ENCODE results near the gene RORC. TPM values are rescaled to one million over a fixed set of nuclear protein-coding genes. Genes with fewer than 3 reads are reported as not detected.

Gene RORC
- total RNA-seq, 1 experiment from 2014 or later, result 1.3 TPM

DNA sequence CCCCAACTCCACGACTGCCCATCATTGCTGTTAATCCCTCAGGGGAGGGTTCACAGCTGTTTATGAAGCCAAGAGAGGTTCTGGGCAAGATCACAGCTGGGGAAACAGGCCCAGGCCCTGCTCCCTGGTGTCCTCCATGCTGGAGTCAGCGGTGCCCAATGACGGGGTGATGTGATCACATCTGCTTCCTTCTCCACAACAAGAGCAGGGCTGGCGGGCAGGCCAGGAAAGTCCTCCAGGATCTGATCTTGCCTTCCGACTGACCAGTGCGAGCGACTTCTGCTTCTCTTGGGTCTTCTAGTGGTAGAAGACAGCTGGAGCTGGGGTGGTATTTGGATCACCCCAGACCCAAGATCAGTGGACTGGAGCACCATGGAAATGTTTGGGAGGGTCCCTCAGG, 25.4 kb downstream of the RORC start (continued):
- TF ChIP-seq, protein P1, sequence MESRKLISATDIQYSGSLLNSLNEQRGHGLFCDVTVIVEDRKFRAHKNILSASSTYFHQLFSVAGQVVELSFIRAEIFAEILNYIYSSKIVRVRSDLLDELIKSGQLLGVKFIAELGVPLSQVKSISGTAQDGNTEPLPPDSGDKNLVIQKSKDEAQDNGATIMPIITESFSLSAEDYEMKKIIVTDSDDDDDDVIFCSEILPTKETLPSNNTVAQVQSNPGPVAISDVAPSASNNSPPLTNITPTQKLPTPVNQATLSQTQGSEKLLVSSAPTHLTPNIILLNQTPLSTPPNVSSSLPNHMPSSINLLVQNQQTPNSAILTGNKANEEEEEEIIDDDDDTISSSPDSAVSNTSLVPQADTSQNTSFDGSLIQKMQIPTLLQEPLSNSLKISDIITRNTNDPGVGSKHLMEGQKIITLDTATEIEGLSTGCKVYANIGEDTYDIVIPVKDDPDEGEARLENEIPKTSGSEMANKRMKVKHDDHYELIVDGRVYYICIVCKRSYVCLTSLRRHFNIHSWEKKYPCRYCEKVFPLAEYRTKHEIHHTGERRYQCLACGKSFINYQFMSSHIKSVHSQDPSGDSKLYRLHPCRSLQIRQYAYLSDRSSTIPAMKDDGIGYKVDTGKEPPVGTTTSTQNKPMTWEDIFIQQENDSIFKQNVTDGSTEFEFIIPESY (IDR thresholded peaks at IDR 0.05; ENCODE audit: extremely low read depth, insufficient replicate concordance, low read length), result no peak
- TF ChIP-seq EZH2phosphoT487 (IDR thresholded peaks at IDR 0.05; ENCODE audit: borderline replicate concordance), result no peak
- TF ChIP-seq, protein P2, sequence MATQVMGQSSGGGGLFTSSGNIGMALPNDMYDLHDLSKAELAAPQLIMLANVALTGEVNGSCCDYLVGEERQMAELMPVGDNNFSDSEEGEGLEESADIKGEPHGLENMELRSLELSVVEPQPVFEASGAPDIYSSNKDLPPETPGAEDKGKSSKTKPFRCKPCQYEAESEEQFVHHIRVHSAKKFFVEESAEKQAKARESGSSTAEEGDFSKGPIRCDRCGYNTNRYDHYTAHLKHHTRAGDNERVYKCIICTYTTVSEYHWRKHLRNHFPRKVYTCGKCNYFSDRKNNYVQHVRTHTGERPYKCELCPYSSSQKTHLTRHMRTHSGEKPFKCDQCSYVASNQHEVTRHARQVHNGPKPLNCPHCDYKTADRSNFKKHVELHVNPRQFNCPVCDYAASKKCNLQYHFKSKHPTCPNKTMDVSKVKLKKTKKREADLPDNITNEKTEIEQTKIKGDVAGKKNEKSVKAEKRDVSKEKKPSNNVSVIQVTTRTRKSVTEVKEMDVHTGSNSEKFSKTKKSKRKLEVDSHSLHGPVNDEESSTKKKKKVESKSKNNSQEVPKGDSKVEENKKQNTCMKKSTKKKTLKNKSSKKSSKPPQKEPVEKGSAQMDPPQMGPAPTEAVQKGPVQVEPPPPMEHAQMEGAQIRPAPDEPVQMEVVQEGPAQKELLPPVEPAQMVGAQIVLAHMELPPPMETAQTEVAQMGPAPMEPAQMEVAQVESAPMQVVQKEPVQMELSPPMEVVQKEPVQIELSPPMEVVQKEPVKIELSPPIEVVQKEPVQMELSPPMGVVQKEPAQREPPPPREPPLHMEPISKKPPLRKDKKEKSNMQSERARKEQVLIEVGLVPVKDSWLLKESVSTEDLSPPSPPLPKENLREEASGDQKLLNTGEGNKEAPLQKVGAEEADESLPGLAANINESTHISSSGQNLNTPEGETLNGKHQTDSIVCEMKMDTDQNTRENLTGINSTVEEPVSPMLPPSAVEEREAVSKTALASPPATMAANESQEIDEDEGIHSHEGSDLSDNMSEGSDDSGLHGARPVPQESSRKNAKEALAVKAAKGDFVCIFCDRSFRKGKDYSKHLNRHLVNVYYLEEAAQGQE (IDR thresholded peaks at IDR 0.05; ENCODE audit: low read depth), result no peak
- TF ChIP-seq POLR2A (IDR thresholded peaks at IDR 0.05; ENCODE audit: borderline replicate concordance, extremely low read depth, insufficient read depth, insufficient read length), result no peak
- TF ChIP-seq, protein P3, sequence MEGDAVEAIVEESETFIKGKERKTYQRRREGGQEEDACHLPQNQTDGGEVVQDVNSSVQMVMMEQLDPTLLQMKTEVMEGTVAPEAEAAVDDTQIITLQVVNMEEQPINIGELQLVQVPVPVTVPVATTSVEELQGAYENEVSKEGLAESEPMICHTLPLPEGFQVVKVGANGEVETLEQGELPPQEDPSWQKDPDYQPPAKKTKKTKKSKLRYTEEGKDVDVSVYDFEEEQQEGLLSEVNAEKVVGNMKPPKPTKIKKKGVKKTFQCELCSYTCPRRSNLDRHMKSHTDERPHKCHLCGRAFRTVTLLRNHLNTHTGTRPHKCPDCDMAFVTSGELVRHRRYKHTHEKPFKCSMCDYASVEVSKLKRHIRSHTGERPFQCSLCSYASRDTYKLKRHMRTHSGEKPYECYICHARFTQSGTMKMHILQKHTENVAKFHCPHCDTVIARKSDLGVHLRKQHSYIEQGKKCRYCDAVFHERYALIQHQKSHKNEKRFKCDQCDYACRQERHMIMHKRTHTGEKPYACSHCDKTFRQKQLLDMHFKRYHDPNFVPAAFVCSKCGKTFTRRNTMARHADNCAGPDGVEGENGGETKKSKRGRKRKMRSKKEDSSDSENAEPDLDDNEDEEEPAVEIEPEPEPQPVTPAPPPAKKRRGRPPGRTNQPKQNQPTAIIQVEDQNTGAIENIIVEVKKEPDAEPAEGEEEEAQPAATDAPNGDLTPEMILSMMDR (IDR thresholded peaks at IDR 0.05 in 2 of 3, conservative IDR thresholded peaks at IDR 0.05 in 1 of 3; ENCODE audit: borderline replicate concordance in 1 of 3, insufficient read depth in 1 of 3, low read depth in 2 of 3, low read length in 2 of 3), result no peak
- no peak for TF ChIP-seq ZFX (IDR thresholded peaks at IDR 0.05)
- no peak for TF ChIP-seq SIN3A (IDR thresholded peaks at IDR 0.05; ENCODE audit: low read depth)
